Endodermal cell (in vitro differentiated cells): Measurements from ENCODE around the gene ADGRF5. TPM values are rescaled to one million over a fixed set of nuclear protein-coding genes. Genes with fewer than 3 reads are reported as not detected.
"Not testable (repeated sequence)": the region's sequence is repeated elsewhere in the genome, so short reads cannot be mapped to it uniquely, and the experiment has no call there.

Experiments used
- DNase-seq: peaks from one replicate; pipeline ENCODE4 v3.0.0-alpha.2; 2017
- H3K27ac ChIP-seq: 2 replicates; pipeline ENCODE4 v1.5.1; 2013; ENCODE audit warnings: mild to moderate bottlenecking, low read depth, low read length, moderate library complexity
- H3K27me3 ChIP-seq: 2 replicates; pipeline ENCODE4 v1.6.1; 2013; ENCODE audit warnings: mild to moderate bottlenecking, low read length, moderate library complexity; ENCODE audit not compliant: insufficient read depth, control insufficient read depth, poor library complexity, severe bottlenecking
- H3K36me3 ChIP-seq: 2 replicates; pipeline ENCODE4 v1.7.0; 2013; ENCODE audit warnings: mild to moderate bottlenecking, low read length, moderate library complexity; ENCODE audit not compliant: control insufficient read depth, insufficient read depth
- H3K4me1 ChIP-seq: one replicate; pipeline ENCODE4 v1.7.0; 2013; ENCODE audit warnings: low read length; ENCODE audit not compliant: control insufficient read depth, insufficient read depth
- H3K4me3 ChIP-seq: 2 replicates; pipeline ENCODE4 v1.5.1; 2013; ENCODE audit warnings: mild to moderate bottlenecking, low read length, moderate library complexity
- H3K9ac ChIP-seq: 2 replicates; pipeline ENCODE4 v1.6.1; 2013; ENCODE audit warnings: mild to moderate bottlenecking, low read length, moderate library complexity; ENCODE audit not compliant: poor library complexity, severe bottlenecking; ENCODE audit errors: extremely low read depth
- H3K9me3 ChIP-seq: 2 replicates; pipeline ENCODE4 v1.6.1; 2013; ENCODE audit warnings: mild to moderate bottlenecking, low read length, moderate library complexity; ENCODE audit not compliant: control insufficient read depth
- H3K27ac Mint-ChIP-seq: 2 replicates; pipeline ENCODE4 v1.8.0; 2020; ENCODE audit warnings: mixed read lengths
- H3K27me3 Mint-ChIP-seq: 2 replicates; pipeline ENCODE4 v1.8.0; 2021; ENCODE audit warnings: mild to moderate bottlenecking, mixed read lengths; ENCODE audit not compliant: insufficient read depth
- H3K36me3 Mint-ChIP-seq: 2 replicates; pipeline ENCODE4 v1.8.0; 2020; ENCODE audit warnings: low read depth, mixed read lengths
- H3K4me1 Mint-ChIP-seq: 2 replicates; pipeline ENCODE4 v1.8.0; 2020; ENCODE audit warnings: mixed read lengths
- H3K4me3 Mint-ChIP-seq: 2 replicates; pipeline ENCODE4 v1.8.0; 2020; ENCODE audit warnings: mild to moderate bottlenecking, moderate library complexity, mixed read lengths
- H3K9me3 Mint-ChIP-seq: 2 replicates; pipeline ENCODE4 v1.8.0; 2020; ENCODE audit warnings: mild to moderate bottlenecking, mixed read lengths
- CTCF ChIP-seq: fragments of 200-600 bp; sonication (generic); conservative IDR thresholded peaks from 2 replicates; pipeline ENCODE4 v1.5.0; 2021; ENCODE audit warnings: antibody characterized with exemption, mild to moderate bottlenecking
- WGBS, 2 experiments: methylation state at CpG; one replicate each; pipeline versions ENCODE4 v1.1.5 to v1.1.7; 2013; ENCODE audit warnings: missing lambda C conversion rate in 2 of 2, mixed read lengths in 1 of 2; ENCODE audit not compliant: insufficient coverage in 1 of 2, insufficient read length in 1 of 2; 5-methylcytosine and 5-hydroxymethylcytosine counted together
- total RNA-seq, 2 donors: library from RNA; stranded (reverse); fragmentation: NEBNext Ultra II Directional in 1 of 2; extraction: Animal tissue kit (Norgen Biotek cat#: 25700) in 1 of 2; gene quantifications; 2 replicates in 1 of 2; 3 replicates in 1 of 2; pipeline ENCODE4 v1.2.1, GENCODE V29; 2021

Gene ADGRF5
- total RNA-seq, 2 donors from 2014 or later = not detected

GRCh38 chr6:46855966-46856365 lies 65.8 kb downstream of the ADGRF5 start:
- TF ChIP-seq CTCF = peak; percentile 79
- 0 to 14% methylated on average over 1 of the region's 1 CpG for WGBS, 2 experiments
- H3K4me1 Mint-ChIP-seq, H3K9me3 ChIP-seq, H3K9ac ChIP-seq, H3K4me3 ChIP-seq, H3K9me3 Mint-ChIP-seq, H3K4me1 ChIP-seq, H3K4me3 Mint-ChIP-seq, H3K27me3 ChIP-seq, H3K36me3 ChIP-seq, H3K27ac Mint-ChIP-seq, H3K27ac ChIP-seq, H3K36me3 Mint-ChIP-seq, H3K27me3 Mint-ChIP-seq: not testable (repeated sequence)
- peak; percentile 72 for DNase-seq

GRCh38 chr6:46851576-46851975 lies 70.2 kb downstream of the ADGRF5 start:
- not testable (repeated sequence) for DNase-seq, H3K36me3 ChIP-seq, H3K4me1 ChIP-seq, H3K9me3 ChIP-seq, H3K27me3 ChIP-seq, H3K9me3 Mint-ChIP-seq, H3K36me3 Mint-ChIP-seq, H3K9ac ChIP-seq, H3K4me3 ChIP-seq, H3K4me3 Mint-ChIP-seq, H3K27ac Mint-ChIP-seq, H3K27ac ChIP-seq
- peaks cover 26% of the 10 kb centered on the region for H3K27me3 Mint-ChIP-seq
- WGBS, 2 experiments = 99 to 100% methylated on average over 1 to 4 of the region's 4 CpGs
- peaks cover 26% of the 10 kb centered on the region for H3K4me1 Mint-ChIP-seq

GRCh38 chr6:46850792-46851191 lies 70.9 kb downstream of the ADGRF5 start:
- Mint-ChIP-seq H3K9me3 (no peaks in the 10 kb centered on the region), H3K36me3 (no peaks in the 10 kb centered on the region), H3K4me3 (no peak overlapping the region), H3K4me1 (peaks cover 27% of the 10 kb centered on the region), H3K27ac (no peak overlapping the region), H3K27me3 (peaks cover 26% of the 10 kb centered on the region)
- Histone ChIP-seq H3K4me3 (no peak overlapping the region), H3K36me3 (no peaks in the 10 kb centered on the region), H3K9me3 (no peaks in the 10 kb centered on the region), H3K9ac (no peak overlapping the region), H3K4me1 (peaks cover 11% of the 10 kb centered on the region), H3K27me3 (peaks cover 9% of the 10 kb centered on the region), H3K27ac (no peak overlapping the region)
- TF ChIP-seq CTCF = no peak
- WGBS, 2 experiments = 95 to 100% methylated on average over 1 to 2 of the region's 2 CpGs
- DNase-seq = no peak

- 80 to 85% methylated on average over 1 to 5 of the region's 5 CpGs for WGBS, 2 experiments
- Mint-ChIP-seq H3K4me1 (peaks cover 27% of the 10 kb centered on the region), H3K27ac (no peak overlapping the region), H3K27me3 (peaks cover 29% of the 10 kb centered on the region), H3K9me3 (peaks cover 9% of the 10 kb centered on the region), H3K36me3 (no peaks in the 10 kb centered on the region), H3K4me3 (no peak overlapping the region)
- Histone ChIP-seq H3K27ac (no peak overlapping the region), H3K9ac (no peak overlapping the region), H3K4me3 (no peak overlapping the region), H3K4me1 (peaks cover 11% of the 10 kb centered on the region), H3K27me3 (peaks cover 9% of the 10 kb centered on the region), H3K9me3 (peaks cover 5% of the 10 kb centered on the region), H3K36me3 (no peaks in the 10 kb centered on the region)
- no peak for TF ChIP-seq CTCF
- no peak for DNase-seq
These were observed 72.4 kb downstream of the ADGRF5 start for GRCh38 chr6:46849361-46849690.
